Uterus (tissue), 4 donors: ENCODE results near the gene LCTL. TPM values are rescaled to one million over a fixed set of nuclear protein-coding genes. Genes with fewer than 3 reads are reported as not detected.
"Not testable (repeated sequence)": the region's sequence is repeated elsewhere in the genome, so short reads cannot be mapped to it uniquely, and the experiment has no call there.

ENCODE experiments used
- DNase-seq, 2 donors: peaks; one replicate each; pipeline ENCODE4 v3.0.0-alpha.2; 2019 to 2020
- H3K27ac ChIP-seq, 2 donors: fragments of 200-600 bp; sonication (generic); 1 replicate in 1 of 2; 2 replicates in 1 of 2; pipeline ENCODE4 v1.5.1; 2016 to 2018
- H3K27me3 ChIP-seq, 2 donors: fragments of 200-600 bp; sonication (generic); one replicate each; pipeline ENCODE4 v1.5.1; 2018 to 2019; ENCODE audit warnings: control low read depth in 1 of 2
- H3K36me3 ChIP-seq, 2 donors: fragments of 200-600 bp; sonication (generic); one replicate each; pipeline ENCODE4 v1.5.1; 2019; ENCODE audit warnings: control low read depth in 1 of 2
- H3K4me1 ChIP-seq, 2 donors: fragments of 200-600 bp; sonication (generic); one replicate each; pipeline ENCODE4 v1.5.1; 2018 to 2019; ENCODE audit warnings: control low read depth in 1 of 2
- H3K4me3 ChIP-seq, 2 donors: fragments of 200-600 bp; sonication (generic); 1 replicate in 1 of 2; 2 replicates in 1 of 2; pipeline ENCODE4 v1.5.1; 2018 to 2019; ENCODE audit warnings: mild to moderate bottlenecking in 1 of 2
- H3K9me3 ChIP-seq, 2 donors: fragments of 200-600 bp; sonication (generic); one replicate each; pipeline ENCODE4 v1.5.1; 2019; ENCODE audit warnings: control low read depth in 1 of 2
- POLR2A ChIP-seq, 2 donors: fragments of 450-650 bp; IDR thresholded peaks; one replicate each; pipeline ENCODE4 v1.6.1; 2016; ENCODE audit warnings: antibody characterized with exemption in 2 of 2, mild to moderate bottlenecking in 1 of 2, moderate library complexity in 1 of 2
- intact Hi-C: fragments of 100-400 bp; cut with DNase I; formaldehyde crosslinking; loops from one replicate; pipeline ENCODE4 v1.15.1; 2023; ENCODE audit warnings: low total_unique reads
- total RNA-seq, 4 donors: library from RNA; depleted of rRNA in 3 of 4; stranded (reverse); fragments of >200 nt in 3 of 4; gene quantifications; one replicate each; pipeline versions ENCODE4 v1.1.0 to v1.2.4, GENCODE V29; 2014 to 2023
- TF ChIP-seq, protein P1 (sequence below), 4 experiments: fragments of 200-600 bp in 2 of 4; fragments of 450-650 bp in 2 of 4; sonication (generic) in 2 of 4; IDR thresholded peaks; one replicate each; pipeline ENCODE4 v1.5.1; 2016 to 2019; ENCODE audit warnings: antibody characterized with exemption in 4 of 4, mild to moderate bottlenecking in 2 of 4, moderate library complexity in 1 of 4
- donor health status: DM: yes; HTN: yes; CAD: no.

LCTL gene
- total RNA-seq, 4 donors from 2014 or later: not detected

- Histone ChIP-seq H3K27ac (no peak overlapping the region), H3K36me3 (no peaks in the 10 kb centered on the region), H3K9me3 (no peaks in the 10 kb centered on the region), H3K4me1 (no peaks in the 10 kb centered on the region), H3K27me3 (no peaks in the 10 kb centered on the region), H3K4me3 (no peak overlapping the region)
- intact Hi-C loops: no loop called here
- TF ChIP-seq, protein P1, sequence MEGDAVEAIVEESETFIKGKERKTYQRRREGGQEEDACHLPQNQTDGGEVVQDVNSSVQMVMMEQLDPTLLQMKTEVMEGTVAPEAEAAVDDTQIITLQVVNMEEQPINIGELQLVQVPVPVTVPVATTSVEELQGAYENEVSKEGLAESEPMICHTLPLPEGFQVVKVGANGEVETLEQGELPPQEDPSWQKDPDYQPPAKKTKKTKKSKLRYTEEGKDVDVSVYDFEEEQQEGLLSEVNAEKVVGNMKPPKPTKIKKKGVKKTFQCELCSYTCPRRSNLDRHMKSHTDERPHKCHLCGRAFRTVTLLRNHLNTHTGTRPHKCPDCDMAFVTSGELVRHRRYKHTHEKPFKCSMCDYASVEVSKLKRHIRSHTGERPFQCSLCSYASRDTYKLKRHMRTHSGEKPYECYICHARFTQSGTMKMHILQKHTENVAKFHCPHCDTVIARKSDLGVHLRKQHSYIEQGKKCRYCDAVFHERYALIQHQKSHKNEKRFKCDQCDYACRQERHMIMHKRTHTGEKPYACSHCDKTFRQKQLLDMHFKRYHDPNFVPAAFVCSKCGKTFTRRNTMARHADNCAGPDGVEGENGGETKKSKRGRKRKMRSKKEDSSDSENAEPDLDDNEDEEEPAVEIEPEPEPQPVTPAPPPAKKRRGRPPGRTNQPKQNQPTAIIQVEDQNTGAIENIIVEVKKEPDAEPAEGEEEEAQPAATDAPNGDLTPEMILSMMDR (IDR thresholded peaks at IDR 0.05): no peak
- no peak for DNase-seq
These were observed 25.6 kb upstream of the LCTL start for GRCh38 chr15:66591322-66591862.

DNA sequence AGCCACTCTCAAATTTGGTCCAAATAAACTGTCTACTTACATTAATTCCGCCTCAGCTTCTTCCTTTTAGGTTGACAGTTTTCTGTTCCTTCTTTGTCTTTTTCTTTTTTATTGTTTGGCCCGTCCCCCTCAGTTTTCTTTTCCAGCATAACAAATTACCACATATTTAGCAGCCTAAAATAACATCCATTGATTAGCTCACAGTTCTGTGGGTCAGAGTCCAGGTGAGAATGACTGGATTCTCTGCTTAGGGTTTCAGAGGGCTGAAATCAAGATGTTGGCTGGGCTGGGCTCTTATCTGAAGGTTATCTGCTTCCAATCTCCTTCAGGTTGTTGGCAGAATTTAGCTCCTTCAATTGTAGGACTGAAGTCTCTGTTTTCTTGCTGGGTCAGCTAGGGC is 24.6 kb upstream of the LCTL start:
- H3K9me3 ChIP-seq: no peaks in the 10 kb centered on the region
- DNase-seq: no peak
- intact Hi-C loops: no loop called here
- TF ChIP-seq, protein P1 (IDR thresholded peaks at IDR 0.05): no peak
- no peak for TF ChIP-seq POLR2A (IDR thresholded peaks at IDR 0.05)
- no peak overlapping the region for H3K4me3 ChIP-seq
- no peak overlapping the region for H3K27ac ChIP-seq
- H3K27me3 ChIP-seq: no peaks in the 10 kb centered on the region
- no peaks in the 10 kb centered on the region for H3K4me1 ChIP-seq
- no peaks in the 10 kb centered on the region for H3K36me3 ChIP-seq

- H3K27me3 ChIP-seq, intact Hi-C loops, H3K9me3 ChIP-seq, H3K36me3 ChIP-seq, H3K4me3 ChIP-seq, DNase-seq, H3K27ac ChIP-seq, H3K4me1 ChIP-seq: not testable (repeated sequence)
These were observed 23.6 kb upstream of the LCTL start for GRCh38 chr15:66589429-66589828.

- DNase-seq: no peak
- no peak overlapping the region for H3K4me3 ChIP-seq
- no peak overlapping the region for H3K27ac ChIP-seq
- H3K36me3 ChIP-seq: no peaks in the 10 kb centered on the region
- no peaks in the 10 kb centered on the region for H3K4me1 ChIP-seq
- no peaks in the 10 kb centered on the region for H3K9me3 ChIP-seq
- H3K27me3 ChIP-seq: no peaks in the 10 kb centered on the region
- TF ChIP-seq, protein P1 (IDR thresholded peaks at IDR 0.05): no peak
- no peak for TF ChIP-seq POLR2A (IDR thresholded peaks at IDR 0.05)
- intact Hi-C loops: no loop called here
These were observed 23.2 kb upstream of the LCTL start for GRCh38 chr15:66588971-66589370.

DNA sequence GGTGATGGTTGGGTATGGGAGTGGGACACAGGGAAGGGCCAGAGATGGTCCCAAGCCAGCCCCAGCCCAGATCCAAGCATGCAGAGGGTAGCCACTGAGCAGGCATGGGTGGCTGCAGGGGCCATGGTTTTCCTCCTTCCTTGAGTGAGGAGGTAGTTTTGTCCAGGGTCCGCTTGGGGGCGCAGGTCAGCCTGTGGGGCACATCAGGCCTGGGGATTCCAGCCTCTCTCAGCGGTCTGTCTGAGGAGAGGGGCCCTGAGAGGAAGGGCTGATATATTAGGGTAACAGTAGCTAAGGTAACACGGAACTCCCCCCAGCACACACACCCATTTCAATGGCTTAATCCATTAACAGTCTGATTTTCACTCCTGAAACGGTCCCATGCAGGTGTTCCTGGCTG is 22.7 kb upstream of the LCTL start:
- intact Hi-C loops: no loop called here
- no peak overlapping the region for H3K4me3 ChIP-seq

More for the DNA sequence above, 22.7 kb upstream of the LCTL start:
- no peaks in the 10 kb centered on the region for H3K4me1 ChIP-seq
- no peaks in the 10 kb centered on the region for H3K9me3 ChIP-seq
- H3K27ac ChIP-seq: no peak overlapping the region
- no peaks in the 10 kb centered on the region for H3K27me3 ChIP-seq
- no peak for TF ChIP-seq POLR2A (IDR thresholded peaks at IDR 0.05)
- TF ChIP-seq, protein P1 (IDR thresholded peaks at IDR 0.05): no peak
- H3K36me3 ChIP-seq: no peaks in the 10 kb centered on the region
- no peak for DNase-seq
